NCI-H1092 treated with DMSO at 0.1 percent for 48 hours (cell line): ENCODE results near the gene CLEC11A.
A peak's percentile ranks its signal among the peaks of the same experiment; 100 is the strongest.
"Not testable (repeated sequence)": the region's sequence is repeated elsewhere in the genome, so short reads cannot be mapped to it uniquely, and the experiment has no call there.

Experiments used
- DNase-seq: peaks from one replicate; lab custom pipeline; 2025; lab: John Stamatoyannopoulos, UW

CLEC11A gene

GRCh38 chr19:50723735-50724521 lies 764 bp downstream of the CLEC11A start:
- no peak for DNase-seq

DNA sequence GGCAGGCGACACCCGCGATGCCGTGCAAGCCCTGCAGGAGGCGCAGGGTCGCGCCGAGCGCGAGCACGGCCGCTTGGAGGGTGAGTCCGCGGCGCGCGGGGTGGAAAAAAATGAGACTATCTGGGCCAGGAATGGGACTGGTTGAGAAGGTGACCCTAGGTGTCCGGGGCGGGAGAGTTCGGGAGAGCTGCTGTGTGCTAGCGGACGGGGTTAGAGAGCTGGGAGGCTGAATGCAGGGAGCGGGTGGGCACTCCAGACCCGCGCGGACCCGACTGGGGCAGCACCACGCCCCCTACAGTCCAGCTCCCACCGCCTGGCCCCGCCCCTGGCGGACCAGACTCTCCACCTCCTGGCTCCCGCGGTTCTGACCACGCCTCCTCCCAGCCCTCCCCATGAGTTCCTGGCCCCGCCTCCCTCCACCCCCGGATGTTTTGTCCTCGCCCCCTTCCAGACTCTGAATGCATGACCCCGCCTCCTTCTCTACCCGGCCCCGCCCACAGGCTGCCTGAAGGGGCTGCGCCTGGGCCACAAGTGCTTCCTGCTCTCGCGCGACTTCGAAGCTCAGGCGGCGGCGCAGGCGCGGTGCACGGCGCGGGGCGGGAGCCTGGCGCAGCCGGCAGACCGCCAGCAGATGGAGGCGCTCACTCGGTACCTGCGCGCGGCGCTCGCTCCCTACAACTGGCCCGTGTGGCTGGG lies 1.5 kb downstream of the CLEC11A start:
- peak; percentile 87 for DNase-seq

- no peak for DNase-seq
Observed at GRCh38 chr19:50725218-50725910, 2.2 kb downstream of the CLEC11A start.

DNA sequence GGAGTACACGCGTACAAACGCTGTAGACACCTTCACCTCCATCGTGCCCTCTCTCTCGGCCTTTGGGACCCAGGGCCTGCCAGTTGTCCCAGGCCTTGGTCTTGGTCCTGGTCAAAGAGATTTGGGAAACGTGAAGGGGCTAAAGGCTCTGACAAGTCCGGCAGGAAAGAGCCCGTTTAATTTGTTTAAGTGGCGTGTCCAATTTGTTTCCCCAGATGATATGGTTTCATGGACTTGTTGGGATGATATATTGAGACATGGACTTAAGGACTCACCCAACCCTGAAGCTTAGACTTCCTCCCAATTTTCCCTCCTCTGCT lies 2.7 kb downstream of the CLEC11A start:
- no peak for DNase-seq

DNA sequence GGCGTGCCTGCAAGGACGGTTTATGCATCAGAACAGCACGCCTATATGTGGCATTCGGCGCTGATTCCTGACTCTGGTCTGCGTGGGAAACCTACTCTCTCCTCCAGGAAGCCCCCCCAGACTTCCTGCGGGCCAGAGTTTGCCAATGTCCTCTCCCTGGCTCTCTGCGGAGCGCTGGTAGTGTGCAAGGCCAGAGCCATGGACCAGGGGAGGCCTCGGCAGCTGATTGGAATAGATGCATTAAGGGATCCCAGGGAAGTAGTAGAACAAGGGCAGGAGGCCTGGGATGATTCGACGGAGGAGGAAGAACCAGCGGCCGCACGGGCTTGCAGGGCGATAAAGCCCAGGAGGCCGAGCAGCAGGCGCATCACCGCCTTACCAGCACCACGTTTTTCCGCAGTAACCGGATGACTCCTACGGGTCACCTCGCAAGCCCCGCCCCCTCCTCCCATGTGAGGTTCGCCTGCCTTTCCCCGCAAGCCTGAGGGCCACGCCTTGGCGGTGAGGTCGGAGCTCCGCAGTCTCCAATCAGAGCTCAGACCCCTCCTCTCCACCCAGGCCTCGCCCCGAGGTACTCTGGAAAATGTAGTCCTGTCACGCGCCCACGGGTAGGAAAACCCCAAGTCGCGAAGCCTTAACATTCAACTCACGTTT lies 5.0 kb downstream of the CLEC11A start:
- DNase-seq: no peak

DNA sequence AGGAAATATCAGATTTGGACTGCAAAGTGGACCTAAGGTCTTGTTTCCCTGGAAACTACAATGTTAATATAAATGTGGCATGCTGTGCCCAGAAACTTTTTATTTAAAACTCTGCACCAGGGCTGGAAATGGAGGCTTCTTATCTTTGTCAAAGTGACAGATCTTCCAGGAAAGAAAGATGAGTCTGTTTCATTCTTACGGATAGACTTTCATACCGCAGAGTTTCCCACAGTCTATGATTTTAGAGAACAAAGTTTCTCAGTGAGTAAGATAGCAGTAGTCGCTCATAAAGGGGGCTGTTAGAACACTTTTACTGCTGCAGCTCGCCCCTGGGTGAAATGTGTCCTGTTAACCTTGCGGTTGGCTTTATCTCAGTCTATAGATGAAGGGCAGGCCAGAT lies 6.7 kb downstream of the CLEC11A start:
- DNase-seq: no peak

DNA sequence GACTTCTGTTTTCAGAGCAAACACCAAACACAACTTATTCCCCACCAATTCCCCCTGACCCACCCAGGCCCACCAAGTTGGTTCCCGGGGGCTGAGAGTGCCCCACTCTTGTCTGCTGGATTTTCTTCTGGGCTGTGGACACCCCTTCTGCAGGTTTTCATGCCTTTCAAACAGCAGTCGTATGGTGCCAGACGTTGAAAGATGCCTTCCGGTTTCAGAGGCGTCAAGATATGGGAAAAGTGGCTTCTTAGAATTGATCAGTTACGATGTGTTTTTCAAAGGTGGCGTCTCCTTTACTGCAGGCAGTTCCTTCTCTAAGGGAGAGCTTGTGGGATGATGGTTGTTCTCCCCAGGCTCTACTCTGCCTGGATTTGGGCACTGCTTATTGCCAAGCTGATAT lies 12.7 kb downstream of the CLEC11A start:
- DNase-seq: no peak

- no peak for DNase-seq
Observed at GRCh38 chr19:50736338-50736737, 13.2 kb downstream of the CLEC11A start.

DNA sequence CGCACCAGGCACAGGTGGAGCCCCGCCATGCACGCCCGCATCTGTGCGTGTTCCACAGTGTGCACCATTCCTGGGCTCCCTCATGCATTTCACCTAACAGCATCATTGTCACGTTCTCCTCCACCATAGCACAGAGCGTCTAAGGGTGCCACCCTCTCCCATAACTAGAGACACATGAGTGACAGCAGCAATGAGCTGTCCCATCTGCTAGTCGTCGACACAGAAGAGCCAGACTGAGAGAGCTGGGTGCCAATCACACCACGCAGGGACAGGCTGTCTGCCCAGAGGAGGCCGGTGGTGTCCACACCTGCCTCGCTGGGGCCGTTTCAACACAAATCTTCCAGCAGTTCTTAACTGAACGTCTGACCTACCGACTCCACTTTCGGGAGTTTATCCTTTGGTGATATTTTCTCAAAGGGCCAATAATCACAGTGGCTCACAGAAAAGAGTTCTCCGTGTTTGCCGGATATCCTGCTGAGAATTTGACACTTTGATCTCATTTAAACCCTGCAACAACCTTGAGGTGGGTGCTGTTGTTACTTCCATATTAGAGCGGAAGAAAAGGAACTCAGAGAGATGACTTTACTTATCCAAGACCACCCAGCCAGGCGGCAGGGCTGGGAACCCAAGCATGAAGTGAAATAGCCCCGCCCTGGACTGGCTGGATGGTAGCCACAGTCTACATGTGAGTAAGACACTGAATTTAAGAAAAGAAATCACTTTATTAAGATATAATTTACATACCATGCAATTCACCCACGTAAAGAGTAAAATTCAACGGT lies 16.2 kb downstream of the CLEC11A start:
- no peak for DNase-seq

DNA sequence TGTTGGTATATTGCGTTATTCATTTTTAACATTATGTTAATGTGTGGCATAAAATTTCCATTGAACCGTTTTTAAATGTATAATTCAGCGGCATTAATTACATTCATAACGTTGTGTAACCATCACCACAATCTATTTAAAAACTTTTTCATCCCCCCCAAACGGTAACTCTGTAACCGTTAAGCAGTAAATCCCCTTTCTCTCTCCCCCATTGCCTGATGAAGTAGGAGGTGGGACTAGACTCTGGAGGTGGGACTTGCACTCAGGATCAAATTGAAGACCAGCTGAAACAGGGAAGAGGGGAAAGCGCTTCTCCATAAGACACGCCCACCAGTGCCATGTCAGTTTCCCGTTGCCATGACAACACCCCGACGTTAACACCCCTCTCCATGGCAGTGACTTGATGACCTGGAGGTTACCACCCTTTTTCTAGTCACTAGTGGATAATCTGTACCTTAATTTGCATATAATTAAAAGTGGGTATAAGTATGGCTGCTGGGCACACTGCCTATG lies 16.8 kb downstream of the CLEC11A start:
- DNase-seq: no peak

DNA sequence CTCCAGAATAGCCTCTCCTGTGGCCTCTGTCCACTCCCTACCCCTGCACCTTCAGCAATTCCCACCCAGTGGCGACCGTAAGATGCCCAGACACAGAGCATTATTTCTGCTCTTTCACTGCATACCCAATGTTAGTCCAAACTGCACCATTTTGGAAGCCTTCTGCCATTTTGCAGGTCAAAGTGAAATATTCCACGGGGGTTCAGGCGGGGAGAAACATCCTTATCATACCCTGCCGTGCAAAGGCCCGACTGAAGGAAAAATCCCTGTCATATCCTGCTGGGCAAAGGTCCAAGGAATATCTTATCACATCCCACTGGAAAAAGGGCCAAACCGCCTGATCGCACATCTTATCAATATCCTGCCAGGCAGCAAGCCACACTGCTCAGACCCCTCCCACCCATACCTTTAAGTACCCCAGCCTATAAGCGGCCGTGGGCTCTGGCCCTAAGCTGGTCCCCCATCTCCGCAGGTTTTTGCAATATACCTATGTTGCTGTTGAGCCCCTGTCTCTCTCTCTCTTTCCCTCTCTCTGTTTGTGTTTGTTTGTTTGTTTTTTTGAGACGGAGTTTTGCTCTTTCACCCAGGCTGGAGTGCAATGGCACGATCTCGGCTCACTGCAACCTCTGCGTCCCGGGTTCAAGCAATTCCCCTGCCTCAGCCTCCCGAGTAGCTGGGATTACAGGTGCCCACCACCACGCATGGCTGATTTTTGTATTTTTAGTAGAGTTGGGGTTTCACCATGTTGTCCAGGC lies 18.2 kb downstream of the CLEC11A start:
- DNase-seq: no peak

DNA sequence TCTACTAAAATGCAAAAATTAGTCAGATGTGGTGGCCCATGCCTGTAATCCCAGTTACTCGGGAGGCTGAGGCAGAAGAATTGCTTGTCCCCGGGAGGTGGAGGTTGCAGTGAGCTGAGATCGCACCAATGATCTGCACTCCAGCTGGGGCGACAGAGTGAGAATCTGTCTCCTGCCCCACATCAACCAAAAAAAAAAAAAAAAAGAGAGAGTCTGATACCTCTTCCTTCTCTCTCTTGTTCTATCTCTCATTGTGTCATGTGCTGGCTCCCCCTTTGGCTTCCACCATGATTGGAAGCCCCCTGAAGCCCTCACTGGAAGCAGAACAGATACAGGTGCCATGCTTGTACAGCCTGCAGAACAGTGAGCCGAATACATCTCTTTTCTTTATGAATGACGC lies 20.4 kb downstream of the CLEC11A start:
- DNase-seq: no peak

GRCh38 chr19:50745221-50745620 lies 22.1 kb downstream of the CLEC11A start:
- no peak for DNase-seq

GRCh38 chr19:50747141-50747540 lies 24.0 kb downstream of the CLEC11A start:
- not testable (repeated sequence) for DNase-seq

DNA sequence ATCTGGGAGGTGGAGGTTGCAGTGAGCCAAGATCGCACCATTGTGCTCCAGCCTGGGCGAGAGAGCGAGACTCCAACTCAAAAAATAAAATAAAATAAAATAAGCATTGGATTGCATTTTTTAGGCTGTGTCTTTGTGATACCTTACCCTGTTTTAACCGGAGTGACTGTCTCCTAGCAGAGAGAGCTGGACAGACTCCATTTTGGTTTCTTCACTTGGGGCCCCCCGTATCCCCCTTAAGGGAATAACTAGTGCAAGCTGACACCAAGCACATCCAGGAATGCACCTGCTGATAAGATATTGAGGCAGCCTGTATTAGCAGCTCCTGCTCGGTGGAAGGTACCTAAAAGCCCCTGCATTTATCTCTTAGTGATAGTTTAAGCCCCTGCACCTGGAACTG lies 26.3 kb downstream of the CLEC11A start:
- DNase-seq: no peak

- no peak for DNase-seq
Observed at GRCh38 chr19:50750010-50750409, 26.8 kb downstream of the CLEC11A start.

- no peak for DNase-seq
Observed at GRCh38 chr19:50753879-50754278, 30.7 kb downstream of the CLEC11A start.

DNA sequence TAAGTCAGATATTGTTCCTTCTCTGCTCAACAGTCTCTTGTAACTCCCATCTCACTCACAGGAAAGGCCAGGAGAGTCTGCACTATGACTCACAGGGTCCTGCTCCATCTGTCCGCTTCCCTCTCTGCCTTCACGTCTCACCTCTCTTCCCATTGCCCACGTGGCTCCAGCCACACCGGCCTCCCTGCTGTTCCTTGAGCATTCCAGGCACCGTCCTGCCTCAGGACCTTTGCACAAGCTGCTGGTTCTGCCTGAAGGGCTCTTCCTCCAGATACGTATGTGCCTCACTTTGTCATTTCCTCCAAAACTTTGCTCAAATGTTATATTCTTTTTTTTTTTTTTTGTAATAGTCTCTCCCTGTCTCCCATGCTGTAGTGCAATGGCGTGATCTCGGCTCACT lies 33.1 kb downstream of the CLEC11A start:
- not testable (repeated sequence) for DNase-seq

GRCh38 chr19:50757624-50758023 lies 34.5 kb downstream of the CLEC11A start:
- DNase-seq: not testable (repeated sequence)

GRCh38 chr19:50759076-50759475 lies 35.9 kb downstream of the CLEC11A start:
- not testable (repeated sequence) for DNase-seq

DNA sequence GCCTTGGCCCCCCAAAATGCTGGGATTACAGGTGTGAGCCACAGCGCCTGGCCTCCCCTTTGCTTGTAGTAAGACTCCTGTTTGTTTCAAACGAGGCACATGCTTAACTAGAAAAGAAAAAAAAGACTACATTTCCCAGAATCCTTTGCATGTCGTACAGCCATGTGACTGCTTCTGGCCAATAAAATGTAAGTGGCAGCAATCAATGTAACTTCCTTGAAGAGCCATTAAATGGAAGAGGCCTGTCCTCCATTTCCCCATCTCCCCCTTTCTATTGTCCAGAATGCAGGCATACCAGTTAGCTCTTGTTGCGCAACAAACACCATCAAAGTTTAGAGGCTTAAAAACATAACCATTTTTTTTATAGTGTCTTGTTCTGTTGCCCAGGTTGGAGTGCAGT lies 36.7 kb downstream of the CLEC11A start:
- DNase-seq: no peak
